Chondrocyte (in vitro differentiated cells): Measurements from ENCODE around the gene RERE. TPM values are rescaled to one million over a fixed set of nuclear protein-coding genes. Genes with fewer than 3 reads are reported as not detected.
A peak's percentile ranks its signal among the peaks of the same experiment; 100 is the strongest.
"Not testable (repeated sequence)": the region's sequence is repeated elsewhere in the genome, so short reads cannot be mapped to it uniquely, and the experiment has no call there.

Experiments used
- DNase-seq: peaks from one replicate; pipeline ENCODE4 v3.0.0; 2021; ENCODE audit warnings: mixed read lengths, low spot score
- H3K27ac Mint-ChIP-seq: one replicate; pipeline ENCODE4 v1.8.0; 2021; ENCODE audit warnings: mild to moderate bottlenecking, moderate library complexity, mixed read lengths; ENCODE audit not compliant: unreplicated experiment
- H3K27me3 Mint-ChIP-seq: 2 replicates; pipeline ENCODE4 v1.8.0; 2021; ENCODE audit warnings: low read depth, mixed read lengths
- H3K36me3 Mint-ChIP-seq: 2 replicates; pipeline ENCODE4 v1.8.0; 2021; ENCODE audit warnings: low read depth, mixed read lengths
- H3K4me1 Mint-ChIP-seq: 2 replicates; pipeline ENCODE4 v1.8.0; 2021; ENCODE audit warnings: low read depth, mild to moderate bottlenecking, mixed read lengths
- H3K4me3 Mint-ChIP-seq: one replicate; pipeline ENCODE4 v1.8.0; 2021; ENCODE audit warnings: mild to moderate bottlenecking, moderate library complexity, mixed read lengths; ENCODE audit not compliant: unreplicated experiment
- H3K9me3 Mint-ChIP-seq: 2 replicates; pipeline ENCODE4 v1.8.0; 2021; ENCODE audit warnings: low read depth, mixed read lengths
- total RNA-seq: library from RNA; stranded (reverse); gene quantifications from 3 replicates; pipeline ENCODE4 v1.2.1, GENCODE V29; 2021
- TF ChIP-seq, protein P1 (sequence below): fragments of 200-600 bp; sonication (generic); IDR thresholded peaks from 2 replicates; pipeline ENCODE4 v1.5.0; 2021; ENCODE audit warnings: antibody characterized with exemption, mild to moderate bottlenecking, moderate library complexity

RERE gene
- total RNA-seq, 1 donor from 2014 or later: 64.9 TPM

DNA sequence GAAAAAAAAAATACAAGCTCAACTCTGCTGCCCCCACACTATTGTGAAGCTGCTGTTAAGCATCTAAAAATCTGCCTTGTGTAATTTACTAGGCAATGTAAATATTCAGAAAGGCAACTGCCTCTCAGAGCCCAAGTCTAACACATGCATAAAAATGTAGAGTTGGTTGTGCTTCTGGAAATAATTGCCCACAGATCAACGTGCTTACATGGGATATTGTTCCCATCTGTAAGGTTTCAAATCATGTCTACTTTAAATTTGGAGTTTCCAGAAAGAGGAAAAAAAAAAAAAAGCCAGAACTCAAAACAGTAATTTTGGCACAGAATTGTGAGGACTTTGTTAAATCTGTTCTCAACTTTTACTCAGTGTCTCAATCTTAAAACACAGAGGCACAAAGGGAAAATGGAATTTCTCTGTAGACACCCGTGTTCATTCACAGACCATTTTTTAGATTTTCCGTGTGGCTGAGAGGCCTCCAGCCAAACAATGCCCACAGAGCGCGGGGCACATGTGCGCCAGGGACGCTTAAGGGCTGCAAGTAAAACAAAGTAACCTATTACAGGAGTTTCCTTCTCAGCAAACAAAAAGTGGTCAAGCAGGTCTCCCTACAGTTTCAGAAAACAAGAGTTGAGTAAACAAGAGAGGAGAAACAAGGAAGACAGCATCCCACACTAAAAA is 115.5 kb downstream of the RERE start:
- H3K36me3 Mint-ChIP-seq: no peaks in the 10 kb centered on the region
- DNase-seq: no peak

DNA sequence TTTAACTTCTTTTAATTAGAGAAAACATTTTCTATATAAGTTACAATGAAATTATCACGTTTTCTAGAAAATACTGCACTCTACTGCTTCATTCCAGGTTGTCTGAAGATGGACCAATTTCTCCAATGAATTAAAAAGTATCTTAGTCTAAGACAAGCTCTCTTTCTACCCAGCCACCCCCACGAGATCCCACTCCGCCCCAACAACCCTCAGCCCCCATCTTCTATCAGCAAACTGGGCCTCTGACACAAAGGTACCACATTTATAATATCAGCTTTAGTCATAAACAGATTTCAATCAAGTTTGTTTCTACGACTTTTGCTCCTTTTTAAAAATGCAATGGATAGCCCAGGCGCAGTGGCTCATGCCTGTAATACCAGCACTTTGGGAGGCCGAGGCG is 117.8 kb downstream of the RERE start:
- H3K27me3 Mint-ChIP-seq: no peaks in the 10 kb centered on the region
- H3K27ac Mint-ChIP-seq: no peak overlapping the region
- H3K36me3 Mint-ChIP-seq: no peaks in the 10 kb centered on the region
- no peak overlapping the region for H3K4me3 Mint-ChIP-seq
- peaks cover 3% of the 10 kb centered on the region for H3K9me3 Mint-ChIP-seq
- no peak for DNase-seq
- H3K4me1 Mint-ChIP-seq: peaks cover 51% of the 10 kb centered on the region
- TF ChIP-seq, protein P1, sequence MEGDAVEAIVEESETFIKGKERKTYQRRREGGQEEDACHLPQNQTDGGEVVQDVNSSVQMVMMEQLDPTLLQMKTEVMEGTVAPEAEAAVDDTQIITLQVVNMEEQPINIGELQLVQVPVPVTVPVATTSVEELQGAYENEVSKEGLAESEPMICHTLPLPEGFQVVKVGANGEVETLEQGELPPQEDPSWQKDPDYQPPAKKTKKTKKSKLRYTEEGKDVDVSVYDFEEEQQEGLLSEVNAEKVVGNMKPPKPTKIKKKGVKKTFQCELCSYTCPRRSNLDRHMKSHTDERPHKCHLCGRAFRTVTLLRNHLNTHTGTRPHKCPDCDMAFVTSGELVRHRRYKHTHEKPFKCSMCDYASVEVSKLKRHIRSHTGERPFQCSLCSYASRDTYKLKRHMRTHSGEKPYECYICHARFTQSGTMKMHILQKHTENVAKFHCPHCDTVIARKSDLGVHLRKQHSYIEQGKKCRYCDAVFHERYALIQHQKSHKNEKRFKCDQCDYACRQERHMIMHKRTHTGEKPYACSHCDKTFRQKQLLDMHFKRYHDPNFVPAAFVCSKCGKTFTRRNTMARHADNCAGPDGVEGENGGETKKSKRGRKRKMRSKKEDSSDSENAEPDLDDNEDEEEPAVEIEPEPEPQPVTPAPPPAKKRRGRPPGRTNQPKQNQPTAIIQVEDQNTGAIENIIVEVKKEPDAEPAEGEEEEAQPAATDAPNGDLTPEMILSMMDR: no peak

More for the DNA sequence above, 115.5 kb downstream of the RERE start:
- peaks cover 3% of the 10 kb centered on the region for H3K9me3 Mint-ChIP-seq
- peak overlapping the region; percentile 81 for H3K4me3 Mint-ChIP-seq
- TF ChIP-seq, protein P1: no peak
- H3K27ac Mint-ChIP-seq: peak overlapping the region; percentile 91
- no peaks in the 10 kb centered on the region for H3K27me3 Mint-ChIP-seq
- peaks cover 56% of the 10 kb centered on the region for H3K4me1 Mint-ChIP-seq

DNA sequence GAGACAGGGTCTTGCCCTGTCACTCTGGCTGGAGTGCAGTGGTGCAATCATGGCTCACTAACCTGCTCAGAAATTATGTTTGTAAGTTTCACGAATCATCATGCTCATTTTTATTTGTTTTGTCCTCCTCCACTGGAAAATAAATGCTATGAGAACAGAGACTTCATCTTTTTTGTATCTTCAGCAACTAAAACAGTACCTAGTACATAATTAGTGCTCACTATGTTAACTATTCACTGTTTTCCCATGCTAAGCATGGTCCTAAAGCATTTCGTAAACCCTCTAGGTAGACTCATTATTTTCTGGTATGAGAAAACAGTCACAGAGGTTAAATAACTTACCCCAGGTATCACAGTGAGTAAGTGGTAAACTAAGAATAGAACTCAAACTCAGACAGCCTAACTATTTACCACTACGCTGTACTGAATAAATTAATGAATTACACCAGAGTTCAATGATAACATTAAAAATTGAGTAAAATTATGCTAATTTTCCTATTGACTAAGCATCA is 118.4 kb downstream of the RERE start:
- H3K27me3 Mint-ChIP-seq: no peaks in the 10 kb centered on the region
- DNase-seq: no peak
- TF ChIP-seq, protein P1: no peak
- no peaks in the 10 kb centered on the region for H3K36me3 Mint-ChIP-seq
- H3K4me3 Mint-ChIP-seq: no peak overlapping the region
- H3K27ac Mint-ChIP-seq: no peak overlapping the region
- peaks cover 51% of the 10 kb centered on the region for H3K4me1 Mint-ChIP-seq
- peaks cover 3% of the 10 kb centered on the region for H3K9me3 Mint-ChIP-seq

DNA sequence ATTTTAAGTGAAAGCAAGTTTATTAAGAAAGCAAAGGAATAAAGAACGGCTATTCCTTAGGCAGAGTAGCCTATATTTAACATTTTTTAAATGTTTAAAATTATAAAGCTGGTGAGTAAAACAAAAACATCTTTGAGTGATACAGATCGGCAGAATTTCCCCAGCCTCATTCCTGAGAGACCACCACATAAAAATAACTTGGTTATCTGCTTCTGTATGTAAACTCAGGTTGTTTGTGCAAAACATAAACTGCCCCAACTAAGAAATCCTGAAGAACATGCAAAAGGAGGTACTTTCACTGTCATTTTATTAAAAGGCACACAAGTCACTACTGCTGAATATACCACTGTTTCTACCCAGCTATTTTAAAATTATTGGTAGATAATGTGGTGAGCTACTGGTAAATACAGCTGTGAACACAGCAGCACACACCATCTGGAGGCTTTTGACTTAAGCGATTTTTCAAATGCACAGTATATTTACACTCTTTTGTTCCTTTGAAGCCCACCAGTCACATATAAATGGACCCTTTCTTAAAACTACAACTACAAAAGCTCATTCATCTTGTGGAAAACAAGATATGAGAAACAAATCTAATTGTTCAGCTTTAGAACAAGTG is 119.3 kb downstream of the RERE start:
- Mint-ChIP-seq H3K27ac (no peak overlapping the region), H3K9me3 (peaks cover 3% of the 10 kb centered on the region), H3K4me3 (no peak overlapping the region), H3K4me1 (peaks cover 49% of the 10 kb centered on the region), H3K36me3 (no peaks in the 10 kb centered on the region), H3K27me3 (no peaks in the 10 kb centered on the region)
- DNase-seq: no peak
- TF ChIP-seq, protein P1: no peak

DNA sequence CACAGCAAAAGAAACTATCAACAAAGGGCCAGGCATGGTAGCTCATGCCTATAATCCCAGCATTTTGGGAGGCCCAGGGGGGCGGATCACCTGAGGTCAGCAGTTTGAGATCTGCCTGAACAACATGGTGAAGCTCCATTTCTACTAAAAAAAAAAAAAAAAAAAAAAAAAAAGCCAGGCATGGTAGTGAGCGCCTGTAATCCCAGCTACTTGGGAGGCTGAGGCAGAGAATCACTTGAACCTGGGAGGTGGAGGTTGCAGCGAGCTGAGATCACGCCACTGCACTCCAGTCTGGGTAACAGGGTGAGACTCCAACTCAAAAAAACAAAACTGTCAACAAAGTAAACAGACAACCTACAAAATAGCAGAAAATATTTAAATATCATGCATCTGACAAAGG is 122.0 kb downstream of the RERE start:
- DNase-seq, H3K27me3 Mint-ChIP-seq, H3K27ac Mint-ChIP-seq, H3K9me3 Mint-ChIP-seq, H3K4me3 Mint-ChIP-seq, H3K36me3 Mint-ChIP-seq: not testable (repeated sequence)
- peaks cover 37% of the 10 kb centered on the region for H3K4me1 Mint-ChIP-seq
